GM19240 (cell line): ENCODE measurements around the gene TGM2.

Experiments
- DNase-seq: peaks from one replicate; pipeline ENCODE4 v3.0.0; 2011; ENCODE audit warnings: low spot score; ENCODE audit not compliant: insufficient read length

The TGM2 gene

GRCh38 chr20:38165089-38165965 lies at the start of gene TGM2:
Gene TGM2, minus strand, starts transcription at chr20:38165270. Its CDS starts 72 bp downstream, at chr20:38165198.
- peak; percentile 64 for DNase-seq

DNA sequence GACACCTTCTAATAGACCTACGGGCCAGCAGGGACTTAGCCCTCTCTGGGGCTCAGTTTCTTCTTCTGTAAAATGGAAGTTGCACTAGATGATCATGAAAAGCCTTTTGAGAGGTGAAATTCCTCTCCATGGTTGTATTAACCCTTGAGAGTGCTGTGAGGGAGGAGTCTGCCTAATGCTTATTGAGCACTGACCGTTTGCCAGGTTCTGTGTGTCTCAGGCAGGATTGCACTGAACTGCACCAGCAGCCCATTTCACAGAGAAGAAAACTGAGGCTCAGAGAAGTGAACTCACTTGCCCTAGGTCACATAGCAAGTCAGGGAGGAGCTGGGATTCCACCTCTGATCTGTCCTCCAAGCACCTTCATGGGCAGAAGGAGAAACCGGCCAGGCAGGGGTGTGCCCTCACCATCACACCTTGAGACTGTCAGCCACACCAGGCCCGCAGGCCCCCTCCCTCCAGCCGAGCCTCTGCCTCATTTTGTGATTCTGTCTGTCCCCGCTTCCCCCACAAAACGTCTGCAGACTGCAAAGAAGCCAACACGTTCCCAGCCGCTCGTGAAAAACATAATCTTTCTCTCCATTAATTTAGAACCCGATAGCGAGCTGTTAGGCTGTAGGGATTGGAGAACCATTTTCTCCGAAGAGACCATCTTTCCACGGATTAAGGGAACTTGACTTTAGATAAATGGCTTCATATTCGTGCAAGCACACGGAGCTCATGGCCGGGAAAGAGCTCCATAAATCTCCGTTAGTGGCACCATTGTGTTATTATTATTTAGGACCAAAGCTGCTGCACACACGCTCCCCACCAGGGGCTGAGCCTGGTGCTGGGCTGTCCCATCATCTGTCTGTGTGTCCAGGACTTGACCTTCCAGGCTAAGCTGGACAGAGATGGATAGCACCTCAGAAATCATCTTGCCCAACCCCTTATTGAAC lies 49.5 kb upstream of the TGM2 start:
- no peak for DNase-seq

DNA sequence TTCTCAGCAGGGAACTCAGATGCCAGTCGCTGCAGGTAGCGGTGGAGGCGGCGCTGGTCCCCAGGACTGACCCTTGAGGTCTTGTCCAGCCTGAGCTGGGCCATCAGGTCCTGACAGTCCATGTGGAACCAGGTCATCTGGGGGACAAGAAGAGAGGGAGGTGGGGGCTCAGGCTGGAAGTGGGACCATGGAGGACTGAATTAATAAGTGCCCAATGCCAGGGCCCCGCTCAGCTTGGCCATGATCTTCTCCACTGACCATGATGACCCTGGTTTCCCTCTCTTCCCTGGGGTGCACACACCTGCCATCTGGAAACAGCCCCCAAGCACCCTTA lies 48.5 kb upstream of the TGM2 start:
- no peak for DNase-seq

DNA sequence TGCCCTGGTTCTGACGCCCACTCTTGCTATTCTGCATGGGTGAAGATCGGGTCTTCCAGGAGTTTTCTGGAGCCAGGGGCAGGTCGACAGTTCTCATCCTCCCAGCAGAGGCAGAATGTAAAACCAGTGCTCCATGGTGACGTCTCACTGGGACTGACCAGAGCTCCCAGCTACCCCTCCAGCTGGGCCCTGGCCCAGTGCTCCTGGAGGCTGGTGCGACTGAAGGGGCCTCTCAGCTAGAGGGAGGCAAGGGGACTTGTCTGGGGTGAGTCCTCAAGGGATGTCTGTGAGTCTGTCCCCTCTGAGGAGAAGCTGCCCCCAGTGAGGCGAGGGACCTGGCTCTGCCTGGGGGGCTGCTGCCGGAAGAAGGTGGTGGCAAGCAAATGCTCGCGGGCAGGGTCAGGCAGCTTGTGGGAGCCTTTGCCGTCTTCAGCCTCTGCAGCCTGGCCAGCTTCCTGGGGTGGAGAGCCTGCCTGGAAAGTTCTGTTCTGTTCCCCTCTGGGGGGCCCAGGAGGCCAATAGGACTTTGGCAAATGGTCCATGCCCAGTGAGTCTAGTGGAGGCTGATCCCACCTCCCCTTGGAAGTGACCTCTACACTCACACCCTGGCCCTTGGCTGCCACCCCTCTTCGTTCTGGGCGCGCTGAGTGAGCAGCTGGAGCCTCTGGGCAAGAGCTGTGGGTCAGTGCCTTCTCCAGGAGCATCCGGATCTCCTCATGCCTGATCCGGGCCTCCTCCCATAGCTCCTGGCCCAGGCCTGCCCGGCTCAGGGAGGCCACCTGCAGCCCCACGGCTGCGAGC lies 47.9 kb upstream of the TGM2 start:
- DNase-seq = no peak

- DNase-seq = no peak
These were observed 46.4 kb upstream of the TGM2 start for GRCh38 chr20:38211200-38212097.

- no peak for DNase-seq
These were observed 45.7 kb upstream of the TGM2 start for GRCh38 chr20:38210741-38211140.

DNA sequence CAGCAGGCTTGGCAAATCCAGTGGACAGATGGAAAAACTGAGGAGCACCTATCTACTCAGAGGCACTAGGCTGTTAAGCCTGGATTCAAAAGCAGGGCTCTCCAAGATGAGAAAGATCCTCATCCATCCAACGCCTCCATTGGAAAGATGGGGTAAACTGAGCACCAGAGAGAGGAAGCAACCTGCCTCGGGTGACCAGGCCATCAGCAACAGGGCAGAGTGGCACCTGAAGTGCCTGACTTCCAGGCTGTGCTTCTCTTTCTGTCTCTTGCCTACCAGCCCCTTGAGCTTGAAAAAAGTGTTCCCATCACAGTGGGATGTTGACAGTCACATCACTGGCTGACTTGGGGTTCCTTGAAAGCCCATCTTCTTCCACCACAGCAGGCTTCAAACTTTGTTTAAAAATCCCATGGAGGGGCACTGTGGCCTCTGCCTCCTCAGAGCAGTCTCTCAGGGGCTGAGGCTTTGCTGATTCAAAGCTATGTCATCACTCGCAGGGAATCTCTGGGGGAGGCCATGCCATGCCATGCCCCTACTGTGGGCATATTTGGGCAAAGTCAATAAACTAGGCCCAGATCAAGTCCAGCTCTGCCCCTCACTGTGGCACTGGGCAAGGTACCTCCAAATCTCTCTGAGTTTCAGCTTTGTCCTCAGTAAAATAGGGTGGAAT lies 44.8 kb upstream of the TGM2 start:
- no peak for DNase-seq

- no peak for DNase-seq
These were observed 44.1 kb upstream of the TGM2 start for GRCh38 chr20:38209054-38209675.

DNA sequence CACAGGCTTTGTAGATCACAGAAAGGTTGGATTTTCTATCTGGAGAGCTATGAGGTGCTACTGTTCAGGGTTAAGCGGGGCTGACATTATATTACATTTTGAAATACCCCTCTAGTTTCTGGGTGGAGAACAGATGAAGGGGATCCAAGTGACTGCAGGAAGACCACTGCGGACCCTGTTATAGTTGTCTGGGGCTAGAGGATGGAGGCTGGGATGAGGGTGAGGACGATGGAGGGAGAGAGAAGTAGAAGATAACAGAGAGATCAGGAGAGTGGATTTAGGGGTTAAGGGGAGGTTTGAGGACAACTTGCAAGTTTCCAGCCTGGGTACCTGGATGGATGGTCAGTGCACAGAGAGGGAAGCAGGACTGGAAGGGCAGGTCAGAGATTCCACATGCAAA lies 43.5 kb upstream of the TGM2 start:
- DNase-seq = no peak

GRCh38 chr20:38208088-38208487 lies 43.0 kb upstream of the TGM2 start:
- no peak for DNase-seq

DNA sequence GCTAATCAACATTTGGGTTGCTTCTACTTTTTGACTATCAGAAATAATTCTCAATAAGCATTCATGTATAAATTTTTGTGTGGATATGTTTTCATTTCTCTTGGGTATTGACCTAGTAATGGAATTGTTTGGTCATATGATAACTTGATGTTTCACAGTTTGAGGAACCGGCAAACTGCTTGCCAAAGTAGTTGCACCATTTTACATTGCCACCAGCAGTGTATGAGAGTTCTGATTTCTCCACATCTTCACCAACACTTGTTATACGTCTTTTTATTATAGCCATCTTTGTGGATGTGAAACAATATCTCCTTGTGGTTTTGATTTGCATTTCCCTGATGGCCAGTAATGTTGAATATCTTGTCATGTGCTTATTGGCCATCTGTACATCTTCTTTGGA lies 42.6 kb upstream of the TGM2 start:
- DNase-seq = no peak

DNA sequence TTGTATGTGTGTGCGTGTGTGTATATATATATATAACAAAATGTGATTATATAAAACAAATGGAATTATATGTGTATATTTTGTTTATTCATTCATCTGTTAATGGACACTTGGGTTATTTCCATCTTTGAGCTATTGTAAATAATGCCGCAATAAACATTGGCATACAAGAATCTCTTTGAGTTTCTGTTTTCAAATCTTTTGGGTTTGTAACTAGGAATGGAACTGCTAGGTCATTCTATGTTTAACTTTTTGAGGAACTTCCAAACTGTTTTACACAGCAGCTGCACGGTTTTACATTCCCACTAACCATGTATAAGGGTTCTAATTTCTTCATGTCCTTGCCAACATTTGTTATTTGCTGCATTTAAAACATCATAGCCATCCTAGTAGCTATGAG lies 39.9 kb upstream of the TGM2 start:
- no peak for DNase-seq

DNA sequence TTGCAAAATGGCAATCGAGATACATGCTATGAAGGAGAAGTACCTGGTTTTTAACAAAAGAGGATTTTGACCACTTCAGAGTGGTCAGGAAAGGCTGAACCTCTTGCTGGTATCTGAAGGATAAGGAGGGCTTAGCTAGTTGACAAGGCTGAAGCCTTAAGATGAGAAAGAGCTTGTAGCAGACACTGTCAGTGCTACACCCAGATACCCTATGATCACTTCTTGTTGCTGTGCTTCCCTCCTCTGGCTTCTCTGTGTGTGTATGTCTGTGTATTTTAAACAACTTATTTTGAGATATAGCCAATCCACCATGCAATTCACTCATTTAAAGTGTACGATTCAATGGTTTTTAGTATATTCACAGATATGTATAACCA lies 38.9 kb upstream of the TGM2 start:
- DNase-seq = no peak

- DNase-seq = no peak
These were observed 38.4 kb upstream of the TGM2 start for GRCh38 chr20:38203337-38203980.

DNA sequence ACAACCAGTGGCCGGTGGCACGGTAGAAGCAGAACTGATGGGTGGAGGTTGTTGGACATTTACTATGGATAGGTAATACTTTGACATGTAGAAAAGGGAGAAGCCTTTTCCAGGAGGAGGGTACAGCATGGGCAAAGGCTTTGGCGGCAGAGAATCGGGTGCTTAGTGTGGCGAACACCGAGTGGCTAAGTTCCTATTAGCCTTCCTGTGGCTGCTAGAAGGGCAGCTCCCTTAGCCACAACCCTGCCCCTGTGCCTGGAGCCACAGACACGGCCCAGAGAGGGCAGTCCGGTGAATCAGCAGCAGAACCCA lies 37.9 kb upstream of the TGM2 start:
- DNase-seq = no peak

- DNase-seq = no peak
These were observed 37.3 kb upstream of the TGM2 start for GRCh38 chr20:38202153-38202981.

- no peak for DNase-seq
These were observed 36.3 kb upstream of the TGM2 start for GRCh38 chr20:38201356-38201755.

GRCh38 chr20:38200646-38201045 lies 35.6 kb upstream of the TGM2 start:
- DNase-seq = no peak
